ENCODE results near the gene GPR25.
A peak's percentile ranks its signal among the peaks of the same experiment; 100 is the strongest.

The GPR25 gene

DNA sequence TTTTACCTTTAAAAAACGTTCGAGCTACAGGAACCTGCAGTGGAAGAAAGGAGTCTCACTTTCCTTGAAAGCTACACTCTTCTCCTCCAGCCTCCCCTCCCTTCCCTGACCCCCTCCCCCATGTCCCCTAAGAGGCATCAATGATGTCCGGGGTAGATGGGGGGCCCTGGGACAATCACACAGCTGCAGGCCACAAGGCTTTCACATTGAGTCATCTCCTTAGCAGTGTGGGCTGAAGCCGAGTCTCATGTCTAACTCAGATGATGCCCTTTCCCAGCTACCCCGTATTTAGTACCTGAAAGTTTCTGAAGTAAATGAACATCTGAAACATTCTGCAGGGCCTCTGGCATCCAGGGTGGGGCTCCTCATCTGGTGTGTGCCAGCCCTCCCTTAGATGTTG lies 6.3 kb upstream of the GPR25 start (continued):
- TF ChIP-seq, protein P1, sequence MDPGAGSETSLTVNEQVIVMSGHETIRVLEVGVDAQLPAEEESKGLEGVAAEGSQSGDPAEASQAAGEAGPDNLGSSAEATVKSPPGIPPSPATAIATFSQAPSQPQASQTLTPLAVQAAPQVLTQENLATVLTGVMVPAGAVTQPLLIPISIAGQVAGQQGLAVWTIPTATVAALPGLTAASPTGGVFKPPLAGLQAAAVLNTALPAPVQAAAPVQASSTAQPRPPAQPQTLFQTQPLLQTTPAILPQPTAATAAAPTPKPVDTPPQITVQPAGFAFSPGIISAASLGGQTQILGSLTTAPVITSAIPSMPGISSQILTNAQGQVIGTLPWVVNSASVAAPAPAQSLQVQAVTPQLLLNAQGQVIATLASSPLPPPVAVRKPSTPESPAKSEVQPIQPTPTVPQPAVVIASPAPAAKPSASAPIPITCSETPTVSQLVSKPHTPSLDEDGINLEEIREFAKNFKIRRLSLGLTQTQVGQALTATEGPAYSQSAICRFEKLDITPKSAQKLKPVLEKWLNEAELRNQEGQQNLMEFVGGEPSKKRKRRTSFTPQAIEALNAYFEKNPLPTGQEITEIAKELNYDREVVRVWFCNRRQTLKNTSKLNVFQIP (CRISPR knock-in tag; IDR thresholded peaks at IDR 0.05; ENCODE audit: borderline replicate concordance, low read depth) = no peak
- no peak for TF ChIP-seq PPARA (CRISPR knock-in tag; IDR thresholded peaks at IDR 0.05; ENCODE audit: borderline replicate concordance)
- TF ChIP-seq TCF4 (CRISPR knock-in tag; IDR thresholded peaks at IDR 0.05; ENCODE audit: borderline replicate concordance) = no peak
- TF ChIP-seq, protein P2, sequence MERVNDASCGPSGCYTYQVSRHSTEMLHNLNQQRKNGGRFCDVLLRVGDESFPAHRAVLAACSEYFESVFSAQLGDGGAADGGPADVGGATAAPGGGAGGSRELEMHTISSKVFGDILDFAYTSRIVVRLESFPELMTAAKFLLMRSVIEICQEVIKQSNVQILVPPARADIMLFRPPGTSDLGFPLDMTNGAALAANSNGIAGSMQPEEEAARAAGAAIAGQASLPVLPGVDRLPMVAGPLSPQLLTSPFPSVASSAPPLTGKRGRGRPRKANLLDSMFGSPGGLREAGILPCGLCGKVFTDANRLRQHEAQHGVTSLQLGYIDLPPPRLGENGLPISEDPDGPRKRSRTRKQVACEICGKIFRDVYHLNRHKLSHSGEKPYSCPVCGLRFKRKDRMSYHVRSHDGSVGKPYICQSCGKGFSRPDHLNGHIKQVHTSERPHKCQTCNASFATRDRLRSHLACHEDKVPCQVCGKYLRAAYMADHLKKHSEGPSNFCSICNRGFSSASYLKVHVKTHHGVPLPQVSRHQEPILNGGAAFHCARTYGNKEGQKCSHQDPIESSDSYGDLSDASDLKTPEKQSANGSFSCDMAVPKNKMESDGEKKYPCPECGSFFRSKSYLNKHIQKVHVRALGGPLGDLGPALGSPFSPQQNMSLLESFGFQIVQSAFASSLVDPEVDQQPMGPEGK (CRISPR knock-in tag; IDR thresholded peaks at IDR 0.05; ENCODE audit: borderline replicate concordance) = no peak
- TF ChIP-seq ESRRG (CRISPR knock-in tag; IDR thresholded peaks at IDR 0.05) = no peak
- TF ChIP-seq ZNF565 (CRISPR knock-in tag; conservative IDR thresholded peaks at IDR 0.05; ENCODE audit: low read depth) = no peak
- no peak for TF ChIP-seq ZFP30 (CRISPR knock-in tag; IDR thresholded peaks at IDR 0.05)

DNA sequence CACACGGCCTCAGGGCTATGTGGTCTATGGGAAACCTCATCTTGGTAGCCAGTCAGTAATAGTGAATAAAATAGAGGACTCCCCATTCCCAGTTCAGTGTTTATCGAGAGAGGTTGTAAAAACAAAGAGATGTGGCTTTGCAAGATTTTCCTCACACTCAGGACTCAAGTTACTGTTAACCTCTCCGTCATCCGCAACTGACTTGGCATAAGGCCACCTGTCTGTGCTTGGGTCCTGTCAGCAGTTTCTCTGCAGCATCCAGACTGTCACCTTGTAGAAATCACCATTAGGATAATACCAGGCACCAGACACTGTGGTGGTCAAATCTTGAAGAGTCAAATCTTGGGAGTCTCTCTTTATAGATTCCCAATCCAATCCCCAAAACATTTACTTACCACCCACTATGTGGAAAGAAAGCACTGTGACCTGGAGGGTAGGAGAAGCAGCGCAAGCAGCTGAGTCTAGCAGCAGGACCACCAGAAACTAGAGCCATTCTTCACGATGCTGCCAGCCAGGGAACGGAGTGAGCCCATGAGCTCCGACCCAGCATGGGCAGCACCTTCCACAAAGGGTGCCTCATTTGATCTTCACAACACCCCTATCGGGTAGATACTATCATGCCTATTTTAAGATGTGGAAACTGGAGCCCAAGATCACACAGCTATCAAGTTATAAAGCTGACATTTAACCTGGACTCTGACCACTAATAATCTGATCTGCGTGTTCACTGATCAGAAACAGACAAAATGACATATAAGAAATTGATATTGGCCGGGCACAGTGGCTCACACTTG lies 5.6 kb upstream of the GPR25 start:
- ATAC-seq = peak; percentile 7
- TF ChIP-seq PPARA (CRISPR knock-in tag; IDR thresholded peaks at IDR 0.05; ENCODE audit: borderline replicate concordance) (no peak), ARNTL (CRISPR knock-in tag; IDR thresholded peaks at IDR 0.05; ENCODE audit: borderline replicate concordance, low read depth) (no peak), ISL1 (CRISPR knock-in tag; IDR thresholded peaks at IDR 0.05) (no peak), RARB (CRISPR knock-in tag; IDR thresholded peaks at IDR 0.05) (no peak), GLIS3 (CRISPR knock-in tag; IDR thresholded peaks at IDR 0.05) (no peak), OSR1 (CRISPR knock-in tag; IDR thresholded peaks at IDR 0.05) (no peak), ESRRG (CRISPR knock-in tag; IDR thresholded peaks at IDR 0.05) (no peak), TCF4 (CRISPR knock-in tag; IDR thresholded peaks at IDR 0.05; ENCODE audit: borderline replicate concordance) (no peak), ZNF70 (CRISPR knock-in tag; IDR thresholded peaks at IDR 0.05) (no peak), ZFP3 (CRISPR knock-in tag; IDR thresholded peaks at IDR 0.05) (no peak)
- TF ChIP-seq, protein P3, sequence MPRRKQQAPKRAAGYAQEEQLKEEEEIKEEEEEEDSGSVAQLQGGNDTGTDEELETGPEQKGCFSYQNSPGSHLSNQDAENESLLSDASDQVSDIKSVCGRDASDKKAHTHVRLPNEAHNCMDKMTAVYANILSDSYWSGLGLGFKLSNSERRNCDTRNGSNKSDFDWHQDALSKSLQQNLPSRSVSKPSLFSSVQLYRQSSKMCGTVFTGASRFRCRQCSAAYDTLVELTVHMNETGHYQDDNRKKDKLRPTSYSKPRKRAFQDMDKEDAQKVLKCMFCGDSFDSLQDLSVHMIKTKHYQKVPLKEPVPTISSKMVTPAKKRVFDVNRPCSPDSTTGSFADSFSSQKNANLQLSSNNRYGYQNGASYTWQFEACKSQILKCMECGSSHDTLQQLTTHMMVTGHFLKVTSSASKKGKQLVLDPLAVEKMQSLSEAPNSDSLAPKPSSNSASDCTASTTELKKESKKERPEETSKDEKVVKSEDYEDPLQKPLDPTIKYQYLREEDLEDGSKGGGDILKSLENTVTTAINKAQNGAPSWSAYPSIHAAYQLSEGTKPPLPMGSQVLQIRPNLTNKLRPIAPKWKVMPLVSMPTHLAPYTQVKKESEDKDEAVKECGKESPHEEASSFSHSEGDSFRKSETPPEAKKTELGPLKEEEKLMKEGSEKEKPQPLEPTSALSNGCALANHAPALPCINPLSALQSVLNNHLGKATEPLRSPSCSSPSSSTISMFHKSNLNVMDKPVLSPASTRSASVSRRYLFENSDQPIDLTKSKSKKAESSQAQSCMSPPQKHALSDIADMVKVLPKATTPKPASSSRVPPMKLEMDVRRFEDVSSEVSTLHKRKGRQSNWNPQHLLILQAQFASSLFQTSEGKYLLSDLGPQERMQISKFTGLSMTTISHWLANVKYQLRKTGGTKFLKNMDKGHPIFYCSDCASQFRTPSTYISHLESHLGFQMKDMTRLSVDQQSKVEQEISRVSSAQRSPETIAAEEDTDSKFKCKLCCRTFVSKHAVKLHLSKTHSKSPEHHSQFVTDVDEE (CRISPR knock-in tag; IDR thresholded peaks at IDR 0.05) = no peak
- TF ChIP-seq, protein P4, sequence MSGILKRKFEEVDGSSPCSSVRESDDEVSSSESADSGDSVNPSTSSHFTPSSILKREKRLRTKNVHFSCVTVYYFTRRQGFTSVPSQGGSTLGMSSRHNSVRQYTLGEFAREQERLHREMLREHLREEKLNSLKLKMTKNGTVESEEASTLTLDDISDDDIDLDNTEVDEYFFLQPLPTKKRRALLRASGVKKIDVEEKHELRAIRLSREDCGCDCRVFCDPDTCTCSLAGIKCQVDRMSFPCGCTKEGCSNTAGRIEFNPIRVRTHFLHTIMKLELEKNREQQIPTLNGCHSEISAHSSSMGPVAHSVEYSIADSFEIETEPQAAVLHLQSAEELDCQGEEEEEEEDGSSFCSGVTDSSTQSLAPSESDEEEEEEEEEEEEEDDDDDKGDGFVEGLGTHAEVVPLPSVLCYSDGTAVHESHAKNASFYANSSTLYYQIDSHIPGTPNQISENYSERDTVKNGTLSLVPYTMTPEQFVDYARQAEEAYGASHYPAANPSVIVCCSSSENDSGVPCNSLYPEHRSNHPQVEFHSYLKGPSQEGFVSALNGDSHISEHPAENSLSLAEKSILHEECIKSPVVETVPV (CRISPR knock-in tag; IDR thresholded peaks at IDR 0.05) = no peak
- TF ChIP-seq, protein P5, sequence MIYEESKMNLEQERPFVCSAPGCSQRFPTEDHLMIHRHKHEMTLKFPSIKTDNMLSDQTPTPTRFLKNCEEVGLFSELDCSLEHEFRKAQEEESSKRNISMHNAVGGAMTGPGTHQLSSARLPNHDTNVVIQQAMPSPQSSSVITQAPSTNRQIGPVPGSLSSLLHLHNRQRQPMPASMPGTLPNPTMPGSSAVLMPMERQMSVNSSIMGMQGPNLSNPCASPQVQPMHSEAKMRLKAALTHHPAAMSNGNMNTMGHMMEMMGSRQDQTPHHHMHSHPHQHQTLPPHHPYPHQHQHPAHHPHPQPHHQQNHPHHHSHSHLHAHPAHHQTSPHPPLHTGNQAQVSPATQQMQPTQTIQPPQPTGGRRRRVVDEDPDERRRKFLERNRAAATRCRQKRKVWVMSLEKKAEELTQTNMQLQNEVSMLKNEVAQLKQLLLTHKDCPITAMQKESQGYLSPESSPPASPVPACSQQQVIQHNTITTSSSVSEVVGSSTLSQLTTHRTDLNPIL (CRISPR knock-in tag; IDR thresholded peaks at IDR 0.05; ENCODE audit: low read depth) = no peak
- TF ChIP-seq, protein P1 (CRISPR knock-in tag; IDR thresholded peaks at IDR 0.05; ENCODE audit: borderline replicate concordance, low read depth) = no peak

DNA sequence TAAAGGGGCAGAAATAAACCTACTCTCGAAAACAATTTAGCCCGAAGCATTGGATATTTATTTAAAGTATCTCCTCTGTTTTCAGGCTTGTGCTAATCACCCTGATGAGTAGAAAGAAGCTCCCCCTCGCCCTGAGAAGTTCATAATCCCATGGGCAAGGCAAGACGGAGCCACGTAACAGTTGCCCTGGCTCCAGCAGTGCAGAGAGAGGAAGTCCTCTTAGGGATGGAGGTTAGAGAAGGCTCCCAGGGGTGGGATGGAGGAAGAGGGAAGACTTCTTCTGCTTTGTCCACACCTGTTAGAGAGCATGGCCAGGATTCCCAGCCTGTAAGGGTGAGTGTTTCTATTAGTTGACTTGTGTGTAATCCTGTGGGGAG lies 3.4 kb upstream of the GPR25 start:
- TF ChIP-seq, protein P5 (CRISPR knock-in tag; IDR thresholded peaks at IDR 0.05; ENCODE audit: low read depth) = no peak
- TF ChIP-seq PPARA (CRISPR knock-in tag; IDR thresholded peaks at IDR 0.05; ENCODE audit: borderline replicate concordance) = no peak
- TF ChIP-seq ZNF565 (CRISPR knock-in tag; conservative IDR thresholded peaks at IDR 0.05; ENCODE audit: low read depth) = no peak
- TF ChIP-seq ARNTL (CRISPR knock-in tag; IDR thresholded peaks at IDR 0.05; ENCODE audit: borderline replicate concordance, low read depth) = no peak
- TF ChIP-seq ZC3H10 (CRISPR knock-in tag; IDR thresholded peaks at IDR 0.05) = no peak
- no peak for TF ChIP-seq ZNF8 (CRISPR knock-in tag; IDR thresholded peaks at IDR 0.05)
- TF ChIP-seq ZNF70 (CRISPR knock-in tag; IDR thresholded peaks at IDR 0.05) = no peak
- TF ChIP-seq RARB (CRISPR knock-in tag; IDR thresholded peaks at IDR 0.05) = no peak
- TF ChIP-seq, protein P4 (CRISPR knock-in tag; IDR thresholded peaks at IDR 0.05) = no peak
- ATAC-seq = peak; percentile 12
